Mesenchymal stem cell (in vitro differentiated cells and primary cell): ENCODE data around the gene OR1E2.

Experiments used
- DNase-seq: peaks from one replicate; pipeline ENCODE4 v3.0.0-alpha.2; 2013
- H2AFZ ChIP-seq: one replicate; pipeline ENCODE4 v1.6.1; 2013; ENCODE audit warnings: low read depth, mild to moderate bottlenecking, control low read depth, inconsistent platforms, low read length, moderate library complexity
- H2AK5ac ChIP-seq: 2 replicates; pipeline ENCODE4 v1.6.1; 2013; ENCODE audit warnings: low read length, moderate library complexity, mild to moderate bottlenecking, inconsistent platforms; ENCODE audit not compliant: severe bottlenecking
- H2BK120ac ChIP-seq: one replicate; pipeline ENCODE4 v1.6.1; 2013; ENCODE audit warnings: low read depth, mild to moderate bottlenecking, inconsistent platforms, low read length, moderate library complexity
- H2BK12ac ChIP-seq, 2 experiments: one replicate each; pipeline ENCODE4 v1.6.1; 2013; ENCODE audit warnings: inconsistent platforms in 2 of 2, low read length in 2 of 2, mild to moderate bottlenecking in 2 of 2, moderate library complexity in 2 of 2, control low read depth in 1 of 2
- H2BK15ac ChIP-seq: one replicate; pipeline ENCODE4 v1.6.1; 2013; ENCODE audit warnings: mild to moderate bottlenecking, low read depth, inconsistent platforms; ENCODE audit not compliant: poor library complexity, severe bottlenecking
- H2BK5ac ChIP-seq: 2 replicates; pipeline ENCODE4 v1.6.1; 2013; ENCODE audit warnings: low read depth, mild to moderate bottlenecking, low read length, control low read depth, inconsistent platforms; ENCODE audit not compliant: poor library complexity, severe bottlenecking
- H3K14ac ChIP-seq, 2 experiments: one replicate each; pipeline ENCODE4 v1.6.1; 2013; ENCODE audit warnings: inconsistent platforms in 2 of 2, low read length in 2 of 2, control low read depth in 1 of 2, mild to moderate bottlenecking in 1 of 2, moderate library complexity in 1 of 2
- H3K18ac ChIP-seq, 2 experiments: one replicate each; pipeline ENCODE4 v1.6.1; 2013; ENCODE audit warnings: inconsistent platforms in 2 of 2, low read length in 2 of 2, control low read depth in 1 of 2, low read depth in 1 of 2, mild to moderate bottlenecking in 1 of 2
- H3K23ac ChIP-seq, 2 experiments: one replicate each; pipeline ENCODE4 v1.6.1; 2013; ENCODE audit warnings: inconsistent platforms in 2 of 2, low read length in 2 of 2, mild to moderate bottlenecking in 2 of 2, moderate library complexity in 2 of 2, control low read depth in 1 of 2
- H3K27ac ChIP-seq: 2 replicates; pipeline ENCODE4 v1.5.1; 2013; ENCODE audit warnings: mild to moderate bottlenecking, moderate library complexity, low read length, control low read depth, inconsistent platforms; ENCODE audit not compliant: poor library complexity, severe bottlenecking
- H3K27me3 ChIP-seq, 2 experiments: 2 replicates each; pipeline versions ENCODE4 v1.6.1 to v1.7.0; 2013; ENCODE audit warnings: low read length in 2 of 2, mild to moderate bottlenecking in 2 of 2, moderate library complexity in 2 of 2, control low read depth in 1 of 2, inconsistent platforms in 1 of 2; ENCODE audit not compliant: control insufficient read depth in 1 of 2, insufficient read depth in 1 of 2
- H3K36me3 ChIP-seq, 2 experiments: 2 replicates each; pipeline versions ENCODE4 v1.6.1 to v1.7.0; 2013; ENCODE audit warnings: low read length in 2 of 2, control low read depth in 1 of 2, inconsistent platforms in 1 of 2, low read depth in 1 of 2, mild to moderate bottlenecking in 1 of 2; ENCODE audit not compliant: insufficient read depth in 2 of 2, control insufficient read depth in 1 of 2
- H3K4ac ChIP-seq, 2 experiments: one replicate each; pipeline ENCODE4 v1.6.1; 2013; ENCODE audit warnings: inconsistent platforms in 2 of 2, low read length in 2 of 2, mild to moderate bottlenecking in 2 of 2, moderate library complexity in 2 of 2, control low read depth in 1 of 2, low read depth in 1 of 2
- H3K4me1 ChIP-seq: 2 replicates; pipeline ENCODE4 v1.6.1; 2013; ENCODE audit warnings: low read depth, low read length, control low read depth; ENCODE audit not compliant: control insufficient read depth, insufficient read depth
- H3K4me2 ChIP-seq: 2 replicates; pipeline ENCODE4 v1.6.1; 2013; ENCODE audit warnings: low read length, mild to moderate bottlenecking, inconsistent platforms; ENCODE audit not compliant: poor library complexity, severe bottlenecking
- H3K4me3 ChIP-seq, 2 experiments: 2 replicates each; pipeline versions ENCODE4 v1.5.1 to v1.7.0; 2013; ENCODE audit warnings: low read length in 2 of 2, mild to moderate bottlenecking in 2 of 2, control low read depth in 1 of 2, low read depth in 1 of 2; ENCODE audit not compliant: insufficient read depth in 1 of 2
- H3K79me1 ChIP-seq: replicated peaks from 2 replicates; pipeline ENCODE4 v1.6.1; 2013; ENCODE audit warnings: mild to moderate bottlenecking, control low read depth, low read length, inconsistent platforms; ENCODE audit not compliant: poor library complexity, severe bottlenecking
- H3K9ac ChIP-seq: 2 replicates; pipeline ENCODE4 v1.7.0; 2013; ENCODE audit warnings: mild to moderate bottlenecking, low read length, moderate library complexity
- H3K9me3 ChIP-seq: 2 replicates; pipeline ENCODE4 v1.7.0; 2013; ENCODE audit warnings: mild to moderate bottlenecking, low read length; ENCODE audit not compliant: control insufficient read depth
- H4K8ac ChIP-seq: one replicate; pipeline ENCODE4 v1.6.1; 2013; ENCODE audit warnings: inconsistent platforms, mild to moderate bottlenecking, low read length, moderate library complexity
- H4K91ac ChIP-seq: one replicate; pipeline ENCODE4 v1.6.1; 2013; ENCODE audit warnings: mild to moderate bottlenecking, low read length, inconsistent platforms
- WGBS: methylation state at CpG from one replicate; pipeline ENCODE4 v1.1.7; 2013; ENCODE audit warnings: mixed read lengths; 5-methylcytosine and 5-hydroxymethylcytosine counted together

The OR1E2 gene

GRCh38 chr17:3475251-3475685, 41.6 kb upstream of the OR1E2 start:
- no peak overlapping the region for H2BK120ac ChIP-seq
- peak overlapping the region; percentile 96 for H3K9ac ChIP-seq
- no peak overlapping the region for H4K91ac ChIP-seq
- H3K23ac ChIP-seq, result no peak overlapping the region
- H2AK5ac ChIP-seq, result no peak overlapping the region
- no peak for DNase-seq
- H2AFZ ChIP-seq, result no peak overlapping the region
- no peaks in the 10 kb centered on the region for H3K4me1 ChIP-seq
- H3K14ac ChIP-seq, result no peak overlapping the region
- no peak overlapping the region for H4K8ac ChIP-seq
- no peak overlapping the region for H2BK12ac ChIP-seq
- no peak overlapping the region for H3K18ac ChIP-seq
- H2BK5ac ChIP-seq, result no peak overlapping the region
- H3K4me2 ChIP-seq, result no peak overlapping the region
- H3K79me1 ChIP-seq, result no peaks in the 10 kb centered on the region
- H3K9me3 ChIP-seq, result no peaks in the 10 kb centered on the region
- no peak overlapping the region for H3K27ac ChIP-seq
- H3K36me3 ChIP-seq, result no peaks in the 10 kb centered on the region
- H3K4me3 ChIP-seq, result peak overlapping the region in 1 of 2 experiments; percentile 85
- H2BK15ac ChIP-seq, result no peak overlapping the region
- no peak overlapping the region for H3K4ac ChIP-seq
- 83% methylated on average over 4 of the region's 4 CpGs for WGBS
- no peaks in the 10 kb centered on the region for H3K27me3 ChIP-seq

GRCh38 chr17:3474212-3474611, 40.6 kb upstream of the OR1E2 start:
- Histone ChIP-seq H3K18ac (no peak overlapping the region), H3K4ac (no peak overlapping the region), H2AK5ac (no peak overlapping the region), H3K79me1 (no peaks in the 10 kb centered on the region), H3K14ac (no peak overlapping the region), H3K4me1 (no peaks in the 10 kb centered on the region), H3K36me3 (no peaks in the 10 kb centered on the region), H3K27ac (no peak overlapping the region), H4K91ac (no peak overlapping the region), H3K4me2 (no peak overlapping the region), H2BK5ac (no peak overlapping the region), H3K23ac (no peak overlapping the region), H3K4me3 (peak overlapping the region in 1 of 2 experiments; percentile 22), H2AFZ (no peak overlapping the region), H2BK12ac (no peak overlapping the region), H3K9me3 (no peaks in the 10 kb centered on the region), H3K27me3 (no peaks in the 10 kb centered on the region), H4K8ac (no peak overlapping the region), H2BK120ac (no peak overlapping the region), H2BK15ac (no peak overlapping the region), H3K9ac (peak overlapping the region; percentile 96)
- 14% methylated on average over 1 of the region's 3 CpGs for WGBS
- peak; percentile 56 for DNase-seq

- Histone ChIP-seq H4K8ac (no peak overlapping the region), H3K79me1 (no peaks in the 10 kb centered on the region), H3K9ac (no peak overlapping the region), H3K4me1 (no peaks in the 10 kb centered on the region), H3K4me2 (no peak overlapping the region), H2AFZ (no peak overlapping the region), H3K14ac (no peak overlapping the region), H3K27me3 (no peaks in the 10 kb centered on the region), H3K18ac (no peak overlapping the region), H3K27ac (no peak overlapping the region), H3K4me3 (peak overlapping the region in 1 of 2 experiments; percentile 10), H2BK120ac (no peak overlapping the region), H2AK5ac (no peak overlapping the region), H2BK12ac (no peak overlapping the region), H3K23ac (no peak overlapping the region), H3K36me3 (no peaks in the 10 kb centered on the region), H3K4ac (no peak overlapping the region), H2BK15ac (no peak overlapping the region), H3K9me3 (no peaks in the 10 kb centered on the region), H4K91ac (no peak overlapping the region), H2BK5ac (no peak overlapping the region)
- DNase-seq, result no peak
- WGBS, result 87% methylated on average over 21 of the region's 21 CpGs
Observed at GRCh38 chr17:3472137-3472536, 38.5 kb upstream of the OR1E2 start.

GRCh38 chr17:3471599-3471998, 38.0 kb upstream of the OR1E2 start, which contains the start of gene SPATA22:
Gene SPATA22 (minus strand): TSS chr17:3471819. CDS start chr17:3469325, 2,494 bp downstream.
- WGBS, result 96% methylated on average over 38 of the region's 38 CpGs
- Histone ChIP-seq H3K79me1 (no peaks in the 10 kb centered on the region), H3K18ac (no peak within 1 kb of the TSS), H3K9ac (no peak within 1 kb of the TSS), H3K9me3 (no peaks in the 10 kb centered on the region), H3K23ac (no peak within 1 kb of the TSS), H3K4me1 (no peaks in the 10 kb centered on the region), H2BK15ac (no peak within 1 kb of the TSS), H3K27me3 (no peaks in the 10 kb centered on the region), H2BK120ac (no peak within 1 kb of the TSS), H2AFZ (no peak within 1 kb of the TSS), H3K14ac (no peak within 1 kb of the TSS), H3K36me3 (no peaks in the 10 kb centered on the region), H3K4ac (no peak within 1 kb of the TSS), H3K4me2 (no peak within 1 kb of the TSS), H3K27ac (no peak within 1 kb of the TSS), H2BK5ac (no peak within 1 kb of the TSS), H4K8ac (no peak within 1 kb of the TSS), H4K91ac (no peak within 1 kb of the TSS), H2AK5ac (no peak within 1 kb of the TSS), H3K4me3 (peak within 1 kb of the TSS in 1 of 2 experiments; percentile 10), H2BK12ac (no peak within 1 kb of the TSS)
- no peak for DNase-seq
